GM10266 (cell line): ENCODE results near the gene LRRTM4.

Source experiments
- DNase-seq: peaks from one replicate; pipeline ENCODE4 v3.0.0; 2012; ENCODE audit errors: extremely low spot score
- CTCF ChIP-seq: IDR thresholded peaks from 2 replicates; pipeline ENCODE4 v1.5.1; 2012; ENCODE audit warnings: mild to moderate bottlenecking, low read depth; ENCODE audit not compliant: control insufficient read depth, insufficient read depth; ENCODE audit errors: missing control alignments

The LRRTM4 gene

GRCh38 chr2:76826691-76827090, 695.5 kb downstream of the LRRTM4 start:
- TF ChIP-seq CTCF, result no peak
- no peak for DNase-seq

DNA sequence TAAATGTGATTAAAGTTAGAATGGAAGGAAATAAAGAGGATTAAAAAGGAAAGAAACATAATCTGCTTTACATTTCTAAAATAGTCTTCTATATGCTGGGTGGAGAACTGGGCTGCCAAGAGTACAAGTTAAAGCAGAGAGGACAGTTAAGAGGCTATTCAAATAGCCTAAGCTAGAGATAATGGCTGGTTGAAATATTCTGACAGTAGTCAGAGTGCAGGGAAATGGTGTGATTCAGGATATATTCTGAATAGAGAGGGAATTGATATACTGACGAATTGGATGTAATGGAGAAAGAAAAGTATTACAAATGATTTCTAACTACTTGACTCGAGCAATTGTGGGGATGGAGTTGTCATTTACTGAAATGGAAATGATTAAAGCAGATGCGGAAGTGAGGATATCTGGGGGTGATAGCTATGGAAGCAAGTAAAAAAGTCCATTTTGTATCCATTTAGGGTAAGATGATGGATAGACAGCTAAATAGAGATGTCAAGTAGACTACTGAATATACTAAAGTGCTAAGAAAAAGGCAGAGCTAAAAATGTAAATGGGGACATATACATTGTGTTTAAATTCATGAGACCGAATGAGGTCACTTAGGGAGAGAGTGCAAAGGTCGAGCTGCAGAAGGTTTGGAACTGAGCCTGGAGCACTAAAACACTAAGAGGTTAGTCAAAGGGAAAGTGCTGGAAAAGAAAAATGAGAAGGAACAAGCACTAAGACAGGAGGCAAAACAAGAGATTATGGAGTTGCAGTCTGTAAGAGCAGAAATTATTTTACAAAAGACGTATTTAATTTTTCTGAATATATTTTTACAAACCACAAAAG, 696.8 kb downstream of the LRRTM4 start:
- no peak for DNase-seq
- TF ChIP-seq CTCF, result no peak

DNA sequence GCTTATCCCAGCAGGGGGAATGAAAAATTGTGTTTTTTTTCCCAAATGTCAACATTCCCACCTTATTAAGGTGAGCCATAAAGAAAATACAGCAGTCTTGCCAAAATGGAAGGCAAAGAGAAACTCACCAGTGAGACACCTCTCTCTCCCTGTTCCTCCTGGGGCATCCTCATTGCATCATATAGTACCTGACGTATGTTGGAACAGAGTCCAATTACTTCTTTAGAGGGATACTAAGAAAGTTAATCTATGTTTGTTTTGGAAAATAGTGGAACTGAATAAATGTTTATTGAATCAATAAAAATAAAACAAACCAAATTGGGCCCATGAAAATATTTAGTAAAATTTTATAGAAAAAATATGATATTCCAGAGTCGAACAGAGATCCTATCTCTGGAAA, 700.4 kb downstream of the LRRTM4 start:
- DNase-seq, result no peak

DNA sequence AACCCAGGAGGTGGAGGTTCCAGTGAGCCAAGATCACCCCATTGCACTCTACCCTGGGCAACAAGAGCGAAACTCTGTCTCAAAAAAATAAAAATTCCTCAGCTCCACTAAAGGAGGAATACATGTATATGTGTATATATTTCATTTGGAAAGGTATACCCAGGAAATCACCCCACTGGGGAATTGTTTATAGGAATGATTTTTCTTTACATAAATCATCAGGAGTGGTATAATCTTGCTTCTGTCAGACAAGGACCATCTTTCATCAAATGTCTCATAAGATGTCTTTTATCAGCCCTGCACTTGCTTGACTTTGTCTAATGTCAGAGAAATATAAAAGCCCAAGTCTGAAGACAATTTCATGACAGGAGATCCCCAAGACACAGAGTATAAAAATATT, 709.1 kb downstream of the LRRTM4 start:
- no peak for TF ChIP-seq CTCF
- no peak for DNase-seq

More for the DNA sequence above, 700.4 kb downstream of the LRRTM4 start:
- no peak for TF ChIP-seq CTCF

GRCh38 chr2:76812156-76812555, 710.0 kb downstream of the LRRTM4 start:
- no peak for TF ChIP-seq CTCF
- no peak for DNase-seq

DNA sequence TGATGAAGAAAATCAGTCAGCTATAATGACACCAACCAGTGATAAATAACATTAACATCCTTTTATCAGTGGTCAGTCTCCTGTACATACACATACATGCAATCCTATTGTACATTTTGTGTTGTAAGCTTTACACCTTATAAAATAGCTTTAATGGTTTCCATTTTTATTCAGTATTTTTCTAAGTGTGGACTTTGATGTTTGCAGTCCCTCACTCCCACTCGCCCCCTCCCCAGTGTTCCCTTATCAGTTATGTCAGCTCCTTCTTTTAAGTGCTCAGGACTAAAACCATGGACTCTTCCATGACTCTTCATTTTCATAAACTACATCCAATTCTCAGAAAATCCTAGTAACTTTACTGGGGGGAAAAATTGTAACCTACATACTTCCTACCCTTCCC, 713.0 kb downstream of the LRRTM4 start:
- DNase-seq, result no peak
- TF ChIP-seq CTCF, result no peak

DNA sequence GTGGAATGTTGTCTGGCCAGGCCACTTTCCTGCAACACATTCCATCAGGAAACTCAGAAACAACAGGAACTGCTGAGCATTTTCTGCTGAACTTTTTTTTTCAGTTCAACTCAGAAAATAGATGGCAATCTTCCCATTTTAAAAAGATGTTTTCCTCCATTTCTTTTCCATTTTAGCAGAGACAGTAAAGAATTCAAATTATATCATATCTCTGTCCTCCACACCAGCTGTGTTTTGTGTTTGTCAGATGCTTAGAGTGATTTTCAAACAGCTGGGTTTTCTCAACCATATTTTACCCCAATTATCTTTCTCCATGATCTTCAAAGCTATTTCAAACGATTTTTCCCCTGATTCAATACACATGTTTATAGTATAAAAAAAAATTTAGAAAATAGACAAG, 713.4 kb downstream of the LRRTM4 start:
- DNase-seq, result no peak
- TF ChIP-seq CTCF, result no peak
